Omental fat pad (tissue), 4 donors: ENCODE measurements around the gene TEX2. TPM values are rescaled to one million over a fixed set of nuclear protein-coding genes. Genes with fewer than 3 reads are reported as not detected.

ENCODE experiments used
- ATAC-seq: fragments of 150-250 bp; one replicate; pipeline ENCODE4 v1.9.1; 2016; ENCODE audit warnings: mild to moderate bottlenecking, moderate library complexity; ENCODE audit not compliant: low FRiP score
- DNase-seq: peaks from one replicate; pipeline ENCODE4 v3.0.0-alpha.2; 2019; ENCODE audit warnings: low spot score
- CTCF ChIP-seq, 3 donors: fragments of 450-650 bp; IDR thresholded peaks; one replicate each; pipeline ENCODE4 v1.5.1; 2016 to 2017; ENCODE audit warnings: antibody characterized with exemption in 3 of 3, mild to moderate bottlenecking in 3 of 3, moderate library complexity in 2 of 3
- total RNA-seq, 4 donors: library from RNA; depleted of rRNA; stranded (reverse); fragments of >200 nt; gene quantifications; one replicate each; pipeline ENCODE4 v1.1.0, GENCODE V29; 2016

TEX2 gene
- total RNA-seq, 4 donors from 2014 or later = 34.8 to 113 (median 85.2) TPM

DNA sequence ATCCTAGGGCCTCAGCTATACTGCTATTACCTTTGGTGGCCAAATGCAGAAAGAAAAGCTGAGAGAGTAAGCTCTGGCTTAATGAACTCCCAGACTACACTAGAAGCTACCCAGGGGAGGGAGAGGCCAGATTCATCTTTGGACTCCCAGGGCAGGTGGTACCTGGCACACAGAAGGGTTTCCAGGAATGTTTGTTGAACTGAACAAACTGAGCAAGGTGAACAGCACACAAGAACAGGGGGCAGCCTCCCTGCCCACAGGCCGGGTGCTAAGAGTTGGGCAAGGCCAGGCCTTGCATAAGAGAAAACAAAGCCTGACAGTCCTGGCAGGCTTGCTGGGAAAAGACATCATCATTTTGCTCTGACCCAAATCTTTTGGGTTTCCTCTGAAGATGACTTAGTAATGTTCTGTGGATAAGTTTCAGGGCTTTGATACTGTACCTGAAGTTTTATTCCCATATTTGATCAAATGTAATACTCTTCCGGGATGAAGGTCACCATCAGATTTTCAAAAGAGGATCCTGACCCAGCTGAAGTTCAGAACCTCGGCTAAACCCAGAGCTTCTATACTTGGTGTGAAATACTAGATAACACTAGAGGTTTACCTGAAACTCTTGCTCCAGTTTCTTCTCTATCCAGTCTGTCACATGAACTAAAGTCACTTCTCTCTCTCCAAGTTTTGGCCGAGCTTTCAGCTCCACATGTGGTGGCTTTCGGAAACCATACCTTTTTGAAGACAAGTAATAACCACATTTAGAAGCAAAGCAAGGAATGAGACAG is 112.6 kb downstream of the TEX2 start:
- TF ChIP-seq CTCF (IDR thresholded peaks at IDR 0.05) = no peak
- no peak for DNase-seq
- ATAC-seq = peak; percentile 34

DNA sequence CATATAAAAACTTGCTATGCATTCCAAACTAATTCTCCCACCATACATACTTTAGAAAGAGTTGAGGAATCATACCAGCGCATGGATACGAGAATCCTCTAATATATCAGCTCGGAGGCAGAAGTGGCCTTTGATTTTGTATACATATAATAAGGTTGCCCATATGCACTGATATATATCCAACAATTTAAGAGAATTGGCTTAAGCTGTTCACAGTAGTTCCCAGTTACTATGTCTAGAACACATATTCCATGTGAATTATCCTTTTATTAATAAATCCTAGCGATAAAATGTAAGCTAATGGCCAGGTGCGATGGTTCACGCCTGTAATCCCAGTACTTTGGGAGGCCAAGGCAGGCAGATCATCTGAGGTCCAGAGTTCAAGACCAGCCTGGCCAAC is 113.9 kb downstream of the TEX2 start:
- ATAC-seq (no peak), DNase-seq (no peak)
- TF ChIP-seq CTCF (IDR thresholded peaks at IDR 0.05) = no peak

DNA sequence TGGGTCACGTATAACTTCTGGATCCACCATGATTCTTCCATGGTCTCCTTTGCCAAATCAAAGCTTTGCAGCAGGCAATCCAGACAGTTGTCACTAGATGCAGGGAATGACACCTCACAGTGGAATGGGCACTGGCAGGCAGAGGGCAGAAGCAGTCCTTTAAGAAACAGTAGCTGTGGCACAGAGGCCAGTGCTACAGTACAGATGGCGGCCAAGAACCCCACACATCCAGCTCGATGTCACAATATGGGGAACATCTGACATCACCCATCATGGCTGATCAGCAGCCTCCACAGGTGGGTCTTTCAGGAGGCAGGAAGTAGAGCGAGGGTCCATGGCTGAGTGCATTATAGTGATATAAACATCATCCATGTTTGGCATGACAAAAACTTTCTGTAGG is 114.4 kb downstream of the TEX2 start:
- ATAC-seq (no peak), DNase-seq (no peak)
- no peak for TF ChIP-seq CTCF (IDR thresholded peaks at IDR 0.05)

DNA sequence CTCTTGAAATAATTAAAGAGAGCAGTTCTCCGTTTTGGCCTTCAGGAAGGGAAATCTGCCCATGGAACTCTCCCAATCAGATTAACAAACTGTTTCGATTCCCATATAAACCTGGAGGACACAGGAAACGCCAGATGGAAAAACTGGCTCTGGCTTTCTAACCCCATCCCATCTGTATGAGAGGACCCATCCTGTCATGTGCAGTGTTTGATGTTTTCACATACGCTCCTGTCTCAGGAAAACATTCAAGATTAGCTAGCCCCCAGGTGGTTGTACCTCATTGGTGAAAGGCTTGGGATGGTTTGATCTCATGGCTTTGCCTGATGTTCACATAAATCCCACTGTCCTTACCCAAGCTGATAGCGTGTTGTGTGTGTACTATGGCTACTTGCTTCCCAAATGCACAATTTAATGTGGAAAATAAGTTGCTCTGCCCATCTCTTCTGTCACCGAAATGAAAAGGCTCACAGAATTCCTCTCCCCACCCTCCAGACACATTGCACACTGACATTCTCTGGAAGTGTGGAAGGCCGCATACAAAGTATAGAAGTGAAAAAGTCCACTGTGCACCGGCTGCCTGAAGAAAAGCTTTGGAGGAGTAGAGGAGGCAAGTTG is 114.9 kb downstream of the TEX2 start:
- TF ChIP-seq CTCF (IDR thresholded peaks at IDR 0.05) = no peak
- ATAC-seq (no peak), DNase-seq (no peak)

DNA sequence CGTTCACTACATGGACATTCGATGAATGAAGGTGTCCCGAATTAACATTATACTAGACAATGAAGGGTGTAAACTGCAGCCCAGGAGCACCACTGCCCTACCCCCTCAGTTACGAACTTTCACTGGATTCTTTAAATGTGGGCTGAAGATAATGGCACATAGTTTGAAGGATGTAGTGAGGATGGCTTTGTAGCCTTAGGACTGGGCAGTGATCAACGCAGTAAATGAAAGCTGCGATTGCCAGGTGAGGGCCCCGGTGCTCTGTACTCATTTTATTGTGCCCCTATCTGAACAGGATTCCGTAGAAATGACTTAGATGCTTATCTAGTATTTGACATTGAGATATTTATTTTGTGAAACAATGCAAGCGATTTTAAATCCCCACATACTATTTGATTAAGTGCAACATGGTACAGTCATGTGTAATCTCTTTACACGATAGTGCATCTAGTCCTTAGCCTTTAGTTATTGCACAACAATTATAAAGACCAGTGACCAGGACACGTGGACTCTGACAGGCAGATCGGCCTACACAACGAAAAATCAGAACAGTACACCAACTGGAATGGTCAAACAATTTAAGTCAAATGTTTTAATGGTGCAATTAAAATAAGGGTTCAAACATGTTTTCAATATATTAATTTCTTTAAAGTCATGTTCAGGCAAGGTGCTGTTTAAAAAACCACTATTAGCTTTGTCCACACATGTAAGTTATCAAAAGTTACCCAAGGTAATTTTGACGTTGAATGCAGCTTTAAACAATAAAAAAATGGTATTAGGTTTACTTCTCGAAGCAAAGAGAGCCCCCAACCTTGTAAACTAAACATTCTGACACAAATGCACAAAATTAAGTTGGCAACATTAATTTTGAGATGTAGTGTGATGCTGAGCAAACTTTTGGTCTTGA is 115.7 kb downstream of the TEX2 start:
- DNase-seq (no peak), ATAC-seq (no peak)
- no peak for TF ChIP-seq CTCF (IDR thresholded peaks at IDR 0.05)

- DNase-seq = no peak
- TF ChIP-seq CTCF (IDR thresholded peaks at IDR 0.05) = no peak
- peak; percentile 7 for ATAC-seq
Observed at GRCh38 chr17:64146418-64147109, 116.5 kb downstream of the TEX2 start.
